Ishikawa (cell line): ENCODE results near the gene PTPRN2.

ENCODE experiments used
- EGR1 ChIP-seq: IDR thresholded peaks from 2 replicates; pipeline ENCODE4 v1.6.1; 2012
- TCF12 ChIP-seq: IDR thresholded peaks from 2 replicates; pipeline ENCODE4 v1.6.1; 2012; ENCODE audit warnings: low read depth
- TEAD4 ChIP-seq: IDR thresholded peaks from 2 replicates; pipeline ENCODE4 v1.6.1; 2012

- TF ChIP-seq EGR1 (no peak), TCF12 (no peak), TEAD4 (no peak)
Measured at GRCh38 chr7:158587162-158588084, at the start of gene PTPRN2.
